ENCODE measurements around the gene AOPEP.

GRCh38 chr9:95081998-95082397, 355.5 kb downstream of the AOPEP start:
- no peak for TF ChIP-seq CTCF (IDR thresholded peaks at IDR 0.05)
- TF ChIP-seq POLR2A (IDR thresholded peaks at IDR 0.05) = no peak
- TF ChIP-seq POLR2AphosphoS5 (IDR thresholded peaks at IDR 0.05) = no peak
- no peak for TF ChIP-seq EP300 (IDR thresholded peaks at IDR 0.05)

All from upper lobe of left lung (tissue), 4 donors.